Common myeloid progenitor, CD34-positive (primary cell): ENCODE data around the gene FAM83E.
"Not testable (repeated sequence)": the region's sequence is repeated elsewhere in the genome, so short reads cannot be mapped to it uniquely, and the experiment has no call there.

Experiments
- CTCF ChIA-PET: fragments of 350-600 bp; sonication (Branson Sonifier 250); formaldehyde crosslinking; loops from one replicate; lab custom pipeline; 2021; ENCODE audit warnings: antibody characterized with exemption; lab: Charles Lee
- POLR2A ChIA-PET: fragments of 350-600 bp; sonication (Branson Sonifier 250); formaldehyde crosslinking; loops from one replicate; lab custom pipeline; 2021; ENCODE audit warnings: antibody characterized with exemption; lab: Charles Lee
- DNase-seq, 3 donors: peaks; one replicate each; pipeline versions ENCODE4 v3.0.0 to v3.0.0-alpha.2; 2013
- H3K27ac ChIP-seq, 2 experiments: 1 replicate in 1 of 2; 2 replicates in 1 of 2; pipeline ENCODE4 v1.7.0; 2013; ENCODE audit warnings: inconsistent platforms in 2 of 2, low read length in 2 of 2, mild to moderate bottlenecking in 2 of 2, low read depth in 1 of 2, moderate library complexity in 1 of 2; ENCODE audit not compliant: severe bottlenecking in 2 of 2, insufficient read depth in 1 of 2, poor library complexity in 1 of 2
- H3K27me3 ChIP-seq, 5 experiments: replicated peaks in 2 of 5; 1 replicate in 3 of 5; 2 replicates in 2 of 5; pipeline versions ENCODE4 v1.6.1 to v1.7.0; 2013; ENCODE audit warnings: low read length in 4 of 5, mild to moderate bottlenecking in 2 of 5, moderate library complexity in 2 of 5, inconsistent platforms in 1 of 5; ENCODE audit not compliant: insufficient read depth in 5 of 5, control insufficient read depth in 4 of 5
- H3K36me3 ChIP-seq, 4 experiments: 1 replicate in 2 of 4; 2 replicates in 2 of 4; pipeline versions ENCODE4 v1.6.1 to v1.7.0; 2013; ENCODE audit warnings: low read length in 3 of 4, control low read depth in 1 of 4, mild to moderate bottlenecking in 1 of 4; ENCODE audit not compliant: control insufficient read depth in 4 of 4, insufficient read depth in 4 of 4
- H3K4me1 ChIP-seq, 4 experiments: 1 replicate in 3 of 4; 2 replicates in 1 of 4; pipeline versions ENCODE4 v1.6.1 to v1.7.1; 2013; ENCODE audit warnings: low read length in 3 of 4, mild to moderate bottlenecking in 3 of 4, control low read depth in 1 of 4, inconsistent platforms in 1 of 4, moderate library complexity in 1 of 4; ENCODE audit not compliant: control insufficient read depth in 4 of 4, insufficient read depth in 4 of 4; ENCODE audit errors: control extremely low read depth in 1 of 4
- H3K4me3 ChIP-seq, 7 experiments: 1 replicate in 4 of 7; 2 replicates in 3 of 7; pipeline versions ENCODE4 v1.5.1 to v1.7.0; 2013; ENCODE audit warnings: mild to moderate bottlenecking in 7 of 7, low read length in 6 of 7, moderate library complexity in 6 of 7, inconsistent platforms in 2 of 7, low read depth in 2 of 7, control low read depth in 1 of 7; ENCODE audit not compliant: insufficient read depth in 4 of 7, control insufficient read depth in 1 of 7; ENCODE audit errors: extremely low read depth in 1 of 7
- H3K9me3 ChIP-seq, 5 experiments: 1 replicate in 4 of 5; 2 replicates in 1 of 5; pipeline versions ENCODE4 v1.6.1 to v1.7.1; 2013; ENCODE audit warnings: low read length in 4 of 5, mild to moderate bottlenecking in 2 of 5, inconsistent platforms in 1 of 5, low read depth in 1 of 5, moderate library complexity in 1 of 5; ENCODE audit not compliant: control insufficient read depth in 4 of 5, insufficient read depth in 2 of 5; ENCODE audit errors: control extremely low read depth in 1 of 5
- WGBS: methylation state at CpG from one replicate; pipeline ENCODE4 v1.1.5; 2013; ENCODE audit not compliant: insufficient coverage; 5-methylcytosine and 5-hydroxymethylcytosine counted together

The FAM83E gene

GRCh38 chr19:48578891-48579290, 36.0 kb downstream of the FAM83E start:
- DNase-seq, result no peak
- ChIA-PET POLR2A (no interaction called here), CTCF (interaction anchor here (1.2 kb wide), 1 partner anchor 89 kb away, joined by 4 read pairs; no protein-coding TSS in a partner anchor)
- 80% methylated on average over 1 of the region's 3 CpGs for WGBS
- Histone ChIP-seq H3K27ac (no peak overlapping the region), H3K9me3 (no peaks in the 10 kb centered on the region), H3K36me3 (no peaks in the 10 kb centered on the region), H3K4me3 (no peak overlapping the region), H3K27me3 (no peaks in the 10 kb centered on the region), H3K4me1 (peaks cover 0 to 3% (median 1%) of the 10 kb centered on the region in 4 experiments)

- H3K27ac ChIP-seq, DNase-seq, H3K9me3 ChIP-seq, H3K27me3 ChIP-seq, H3K4me1 ChIP-seq, POLR2A ChIA-PET, H3K36me3 ChIP-seq, H3K4me3 ChIP-seq: not testable (repeated sequence)
- CTCF ChIA-PET, result interaction anchor here (1.2 kb wide), 1 partner anchor 88 kb away, joined by 4 read pairs; no protein-coding TSS in a partner anchor
- 92% methylated on average over 7 of the region's 7 CpGs for WGBS
These were observed 37.0 kb downstream of the FAM83E start for GRCh38 chr19:48577908-48578307.

- ChIA-PET POLR2A (interaction anchor here (0.6 kb wide), 1 partner anchor 1127 kb away, joined by 4 read pairs; no protein-coding TSS in a partner anchor), CTCF (interaction anchor here (0.9 kb wide), 1 partner anchor 19 kb away, joined by 3 read pairs; no protein-coding TSS in a partner anchor)
- DNase-seq, result no peak
- Histone ChIP-seq H3K9me3 (no peaks in the 10 kb centered on the region), H3K4me3 (no peak overlapping the region), H3K27ac (no peak overlapping the region), H3K27me3 (no peaks in the 10 kb centered on the region), H3K4me1 (no peaks in the 10 kb centered on the region), H3K36me3 (no peaks in the 10 kb centered on the region)
- 100% methylated on average over 3 of the region's 23 CpGs for WGBS
These were observed 38.8 kb downstream of the FAM83E start for GRCh38 chr19:48575931-48576622.

- Histone ChIP-seq H3K27ac (no peak overlapping the region), H3K4me3 (no peak overlapping the region), H3K4me1 (no peaks in the 10 kb centered on the region), H3K36me3 (no peaks in the 10 kb centered on the region), H3K9me3 (no peaks in the 10 kb centered on the region), H3K27me3 (peaks cover 0 to 6% (median 4%) of the 10 kb centered on the region in 5 experiments)
- WGBS, result 96% methylated on average over 11 of the region's 12 CpGs
- DNase-seq, result no peak
- ChIA-PET CTCF (interaction anchor here (1.4 to 5.8 kb wide), 2 partner anchors 12 to 31 kb away, joined by 3 to 22 read pairs; no protein-coding TSS in a partner anchor), POLR2A (no interaction called here)
These were observed 41.7 kb downstream of the FAM83E start for GRCh38 chr19:48573163-48573505.

GRCh38 chr19:48571378-48572162, 43.3 kb downstream of the FAM83E start:
- Histone ChIP-seq H3K9me3 (peaks cover 0 to 1% (median 0%) of the 10 kb centered on the region in 5 experiments), H3K4me3 (no peak overlapping the region), H3K27me3 (peaks cover 0 to 11% (median 8%) of the 10 kb centered on the region in 5 experiments), H3K27ac (no peak overlapping the region), H3K36me3 (no peaks in the 10 kb centered on the region), H3K4me1 (no peaks in the 10 kb centered on the region)
- no peak for DNase-seq
- CTCF ChIA-PET, result interaction anchor here (0.6 to 5.8 kb wide), 2 partner anchors 13 to 19 kb away, joined by 3 to 22 read pairs; no protein-coding TSS in a partner anchor
- 80% methylated on average over 1 of the region's 5 CpGs for WGBS
- POLR2A ChIA-PET, result no interaction called here

- POLR2A ChIA-PET, result no interaction called here
- Histone ChIP-seq H3K4me1 (no peaks in the 10 kb centered on the region), H3K27ac (no peak overlapping the region), H3K9me3 (peaks cover 0 to 1% (median 0%) of the 10 kb centered on the region in 5 experiments), H3K27me3 (peaks cover 0 to 11% (median 9%) of the 10 kb centered on the region in 5 experiments), H3K36me3 (no peaks in the 10 kb centered on the region), H3K4me3 (no peak overlapping the region)
- DNase-seq, result no peak
- CTCF ChIA-PET, result interaction anchor here (5.8 kb wide), 1 partner anchor 15 kb away, joined by 22 read pairs; no protein-coding TSS in a partner anchor
- WGBS, result 86% methylated on average over 8 of the region's 11 CpGs
These were observed 45.1 kb downstream of the FAM83E start for GRCh38 chr19:48569814-48570213.
